GM18498 (cell line): Measurements from ENCODE around the gene WDCP.

Experiments
- ATAC-seq: cut with Tn5 transposase; IDR thresholded peaks from one replicate; pipeline ENCODE4 v1.9.1; 2021; ENCODE audit warnings: mild to moderate bottlenecking, moderate library complexity; ENCODE audit not compliant: unreplicated experiment

Gene WDCP

DNA sequence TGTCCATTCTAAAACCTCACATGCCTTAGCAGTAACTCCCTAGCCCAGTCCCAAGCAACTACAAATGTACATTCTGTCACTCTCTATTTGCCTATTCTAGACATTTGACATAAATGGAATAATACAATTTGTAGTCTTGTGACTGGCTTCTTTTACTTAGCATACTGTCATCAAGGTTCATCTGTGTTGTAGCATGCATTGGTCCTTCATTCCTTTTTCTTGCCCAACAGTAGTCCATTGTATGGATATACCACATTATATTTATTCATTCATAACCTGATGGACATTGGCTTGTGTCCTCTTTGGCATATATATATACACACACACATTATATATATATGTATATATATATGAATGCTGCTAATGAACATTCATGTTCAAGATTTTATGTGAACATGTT lies 39.5 kb downstream of the WDCP start:
- ATAC-seq: no peak

- no peak for ATAC-seq
These were observed 52.6 kb downstream of the WDCP start for GRCh38 chr2:23994567-23994966.

GRCh38 chr2:23993736-23994269 lies 53.4 kb downstream of the WDCP start:
- ATAC-seq: no peak

DNA sequence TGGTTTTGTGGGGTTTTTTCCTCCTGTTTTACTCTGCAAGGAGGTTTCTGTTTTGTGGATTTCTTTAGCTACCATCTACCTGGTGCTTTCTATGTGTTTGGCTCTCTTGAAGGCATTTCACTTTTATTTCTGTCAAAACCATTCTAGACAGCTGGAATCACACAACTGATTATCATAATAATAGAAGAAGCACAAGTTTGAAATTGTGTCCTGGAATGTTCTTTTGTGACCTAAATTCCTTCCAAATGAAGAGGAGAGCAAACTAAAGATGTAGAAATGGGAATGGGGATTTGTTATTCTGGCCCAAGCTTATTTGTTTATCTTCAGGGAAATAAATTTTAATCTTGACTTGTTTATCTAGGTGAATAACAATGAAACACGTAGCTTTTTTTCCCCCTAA lies 54.3 kb downstream of the WDCP start:
- no peak for ATAC-seq

GRCh38 chr2:23988371-23988770 lies 58.8 kb downstream of the WDCP start:
- no peak for ATAC-seq
